Skeletal muscle satellite cell (primary cell): ENCODE results near the gene WEE1. TPM values are rescaled to one million over a fixed set of nuclear protein-coding genes. Genes with fewer than 3 reads are reported as not detected.

ENCODE experiments used
- H3K27me3 ChIP-seq: 2 replicates; pipeline ENCODE4 v1.7.0; 2013; ENCODE audit warnings: low read length; ENCODE audit not compliant: control insufficient read depth, insufficient read depth
- H3K36me3 ChIP-seq: 2 replicates; pipeline ENCODE4 v1.7.0; 2013; ENCODE audit warnings: mild to moderate bottlenecking, control low read depth, low read length; ENCODE audit not compliant: insufficient read depth
- H3K4me1 ChIP-seq: 2 replicates; pipeline ENCODE4 v1.7.0; 2013; ENCODE audit warnings: low read length; ENCODE audit not compliant: control insufficient read depth, insufficient read depth
- H3K4me2 ChIP-seq: 2 replicates; pipeline ENCODE4 v1.7.0; 2013; ENCODE audit warnings: mild to moderate bottlenecking, low read length
- H3K4me3 ChIP-seq: 2 replicates; pipeline ENCODE4 v1.7.0; 2013; ENCODE audit warnings: low read length
- H3K9ac ChIP-seq: 2 replicates; pipeline ENCODE4 v1.7.0; 2013; ENCODE audit warnings: mild to moderate bottlenecking, low read depth, low read length, moderate library complexity
- H3K9me3 ChIP-seq: replicated peaks from 2 replicates; pipeline ENCODE4 v1.7.0; 2013; ENCODE audit warnings: mild to moderate bottlenecking, control low read depth, low read length
- small RNA-seq: library from RNA; depleted of rRNA; stranded (forward); fragments of <200 nt; gene quantifications from one replicate; pipeline ENCODE3, GENCODE V24; 2012

Gene WEE1

DNA sequence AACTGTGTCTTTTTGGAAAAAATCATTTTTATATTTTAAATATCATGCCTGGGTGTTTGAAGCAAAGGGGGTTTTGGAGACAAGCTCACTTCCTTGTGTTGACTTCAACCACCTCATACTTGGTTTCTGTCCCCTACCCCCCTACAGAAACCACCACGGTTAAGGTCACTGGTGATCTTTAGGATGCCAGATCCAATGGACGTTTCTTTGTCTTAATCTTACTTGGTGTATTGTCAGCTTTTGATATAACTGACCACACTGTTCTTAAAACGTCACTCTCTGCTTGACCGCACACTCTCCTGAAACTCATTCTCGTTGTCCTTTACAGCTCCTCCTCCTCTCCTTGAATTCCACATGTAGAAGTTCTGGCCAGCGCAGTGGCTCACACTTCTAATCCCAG is 55.6 kb downstream of the WEE1 start:
- peaks cover 8% of the 10 kb centered on the region for H3K4me1 ChIP-seq
- no peak overlapping the region for H3K4me3 ChIP-seq
- H3K36me3 ChIP-seq = no peaks in the 10 kb centered on the region
- H3K9ac ChIP-seq = no peak overlapping the region
- no peaks in the 10 kb centered on the region for H3K27me3 ChIP-seq
- no peaks in the 10 kb centered on the region for H3K9me3 ChIP-seq
- no peak overlapping the region for H3K4me2 ChIP-seq

DNA sequence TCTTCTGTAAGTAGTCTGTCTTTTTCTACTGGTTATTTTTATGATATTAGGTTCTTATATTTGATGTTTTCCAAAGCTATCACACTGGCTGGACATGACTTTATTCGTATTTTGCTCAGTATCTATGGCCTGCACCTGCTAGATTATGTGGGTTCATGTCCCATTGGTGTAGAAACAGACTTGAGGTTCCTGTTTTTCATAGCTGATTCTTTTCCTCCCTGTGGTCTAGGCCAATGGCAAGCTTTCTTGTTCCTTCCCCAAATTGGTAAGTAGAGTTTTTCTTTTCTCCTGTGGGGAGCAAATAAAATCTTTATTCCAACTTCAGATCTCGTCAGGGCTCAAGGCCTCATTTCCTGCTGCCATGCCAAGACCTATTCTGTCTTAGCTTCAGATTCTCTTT is 60.2 kb downstream of the WEE1 start:
- no peaks in the 10 kb centered on the region for H3K36me3 ChIP-seq
- no peak overlapping the region for H3K4me2 ChIP-seq
- no peak overlapping the region for H3K9ac ChIP-seq
- no peaks in the 10 kb centered on the region for H3K27me3 ChIP-seq
- no peak overlapping the region for H3K4me3 ChIP-seq
- no peaks in the 10 kb centered on the region for H3K4me1 ChIP-seq
- no peaks in the 10 kb centered on the region for H3K9me3 ChIP-seq

DNA sequence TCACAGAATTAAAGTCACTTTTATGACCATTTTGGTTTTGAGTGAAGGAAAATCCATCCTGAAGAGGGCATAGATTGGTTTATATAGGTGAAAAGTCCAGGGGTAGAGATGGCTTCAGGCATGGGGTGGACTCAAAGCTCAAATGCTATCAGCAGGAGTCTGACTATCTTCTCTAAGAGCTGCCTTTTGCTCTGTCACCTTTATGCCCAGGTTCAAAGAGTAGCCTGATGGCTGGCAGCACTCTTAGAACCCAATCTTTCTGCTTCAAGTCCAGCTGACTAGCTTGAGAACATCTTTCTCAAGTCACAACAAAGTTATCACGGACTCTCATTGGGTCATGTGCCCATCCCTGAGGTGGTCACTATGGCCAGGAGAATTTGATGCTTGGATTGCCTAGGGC is 63.2 kb downstream of the WEE1 start:
- Histone ChIP-seq H3K4me3 (no peak overlapping the region), H3K27me3 (no peaks in the 10 kb centered on the region), H3K4me1 (no peaks in the 10 kb centered on the region), H3K9ac (no peak overlapping the region), H3K4me2 (no peak overlapping the region), H3K36me3 (no peaks in the 10 kb centered on the region), H3K9me3 (no peaks in the 10 kb centered on the region)

DNA sequence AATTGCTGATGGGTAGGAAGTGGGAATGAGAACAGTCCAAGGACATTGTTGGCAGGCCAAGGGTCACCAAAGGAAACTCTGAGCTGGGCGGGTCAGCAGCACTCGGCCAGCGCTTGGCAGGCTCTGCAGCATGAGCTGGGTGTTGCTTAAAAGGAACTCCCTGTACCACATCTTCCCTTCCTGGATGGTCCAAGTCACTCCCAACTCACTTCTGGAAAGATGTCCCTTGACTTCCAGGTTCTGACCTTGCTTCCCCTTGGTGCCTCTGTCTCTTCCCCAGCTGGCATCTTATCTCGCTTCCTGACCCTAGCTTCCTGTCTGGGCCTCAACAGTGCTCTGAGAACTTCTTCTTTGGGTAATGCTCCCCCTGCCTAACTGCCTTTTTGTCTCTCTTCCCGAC is 65.6 kb downstream of the WEE1 start:
- Histone ChIP-seq H3K9ac (no peak overlapping the region), H3K4me3 (no peak overlapping the region), H3K4me2 (no peak overlapping the region), H3K36me3 (no peaks in the 10 kb centered on the region), H3K4me1 (no peaks in the 10 kb centered on the region), H3K27me3 (no peaks in the 10 kb centered on the region), H3K9me3 (no peaks in the 10 kb centered on the region)

Small RNA genes lying within 50 kb of the gene (small RNA-seq; reads per million reads assigned to genes)
- gene RF01210 = not detected
